ENCODE results near the gene EDC4. TPM values are rescaled to one million over a fixed set of nuclear protein-coding genes. Genes with fewer than 3 reads are reported as not detected.

The EDC4 gene
- total RNA-seq, 1 experiment from 2014 or later: 100 TPM

DNA sequence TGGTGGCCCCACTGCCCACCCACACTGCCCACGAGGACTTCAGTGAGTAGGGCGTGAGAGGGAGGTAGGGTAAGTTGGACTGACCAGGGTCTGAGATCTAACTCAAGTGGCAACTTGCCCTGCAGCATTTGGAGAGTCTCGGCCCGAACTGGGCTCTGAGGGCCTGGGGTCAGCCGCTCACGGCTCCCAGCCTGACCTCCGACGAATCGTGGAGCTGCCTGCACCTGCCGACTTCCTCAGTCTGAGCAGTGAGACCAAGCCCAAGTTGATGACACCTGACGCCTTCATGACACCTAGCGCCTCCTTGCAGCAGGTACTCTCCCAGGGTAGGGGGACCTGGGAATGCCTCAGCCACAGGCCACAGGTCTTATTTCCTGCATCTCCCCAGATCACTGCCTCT, 6.6 kb downstream of the EDC4 start:
- Histone ChIP-seq H3K9me2 (ENCODE audit: insufficient read depth) (no peaks in the 10 kb centered on the region), H3K4me3 (replicated peaks in 1 of 2; ENCODE audit: low read depth in 1 of 2, low read length in 2 of 2) (no peak overlapping the region), H4K20me1 (ENCODE audit: insufficient read depth) (peaks cover 3% of the 10 kb centered on the region; the same call in 1 of the 2 replicates), H2AFZ (ENCODE audit: low read depth, low read length, poor library complexity, severe bottlenecking) (no peak overlapping the region), H3K4me2 (ENCODE audit: low read length) (no peak overlapping the region), H3K79me2 (ENCODE audit: insufficient read depth, low read length) (peaks cover 23% of the 10 kb centered on the region), H3K4me1 (ENCODE audit: control insufficient read depth in 1 of 2, insufficient read depth in 2 of 2, low read length in 2 of 2) (peaks cover 1 to 3% of the 10 kb centered on the region in 2 experiments), H3K36me3 (ENCODE audit: control insufficient read depth in 1 of 2, insufficient read depth in 2 of 2, low read length in 2 of 2) (peaks cover 46 to 71% of the 10 kb centered on the region in 2 experiments; a peak in 3 of 4 replicates), H3K27me3 (ENCODE audit: insufficient read depth, low read length) (no peaks in the 10 kb centered on the region), H3K9ac (ENCODE audit: low read length) (no peak overlapping the region), H3K9me3 (ENCODE audit: control insufficient read depth in 1 of 2, insufficient read depth in 1 of 2, low read depth in 1 of 2, low read length in 2 of 2) (no peaks in the 10 kb centered on the region), H3K27ac (ENCODE audit: low read depth, low read length) (no peak overlapping the region)
- CTCF ChIA-PET: no interaction called here
- TF ChIP-seq SRF (IDR thresholded peaks at IDR 0.05; ENCODE audit: low read depth) (no peak), ZFX (IDR thresholded peaks at IDR 0.05) (no peak), EZH2phosphoT487 (IDR thresholded peaks at IDR 0.05; ENCODE audit: borderline replicate concordance) (no peak), EGR1 (IDR thresholded peaks at IDR 0.05; ENCODE audit: low read depth) (no peak), SIN3A (IDR thresholded peaks at IDR 0.05; ENCODE audit: low read depth) (no peak), SP1 (IDR thresholded peaks at IDR 0.05; ENCODE audit: low read depth) (no peak), ELF1 (IDR thresholded peaks at IDR 0.05; ENCODE audit: borderline replicate concordance, low read depth) (no peak), CBX3 (IDR thresholded peaks at IDR 0.05; ENCODE audit: low read depth) (no peak), YY1 (IDR thresholded peaks at IDR 0.05; ENCODE audit: extremely low read depth, insufficient replicate concordance, low read depth, low read length) (no peak), CEBPB (IDR thresholded peaks at IDR 0.05; ENCODE audit: low read depth) (no peak), JUND (IDR thresholded peaks at IDR 0.05) (no peak), POLR2AphosphoS5 (IDR thresholded peaks at IDR 0.05; ENCODE audit: low read depth, low read length) (no peak), POLR2A (IDR thresholded peaks at IDR 0.05; ENCODE audit: borderline replicate concordance, extremely low read depth, insufficient read depth, insufficient read length) (no peak), FOSL1 (IDR thresholded peaks at IDR 0.05; ENCODE audit: low read depth) (no peak), EZH2 (IDR thresholded peaks at IDR 0.05) (no peak), TCF7L2 (IDR thresholded peaks at IDR 0.05; ENCODE audit: borderline replicate concordance, extremely low read depth, insufficient read depth, insufficient read length) (no peak), ZNF274 (IDR thresholded peaks at IDR 0.05; ENCODE audit: low read depth, low read length) (no peak)
- TF ChIP-seq, protein P1, sequence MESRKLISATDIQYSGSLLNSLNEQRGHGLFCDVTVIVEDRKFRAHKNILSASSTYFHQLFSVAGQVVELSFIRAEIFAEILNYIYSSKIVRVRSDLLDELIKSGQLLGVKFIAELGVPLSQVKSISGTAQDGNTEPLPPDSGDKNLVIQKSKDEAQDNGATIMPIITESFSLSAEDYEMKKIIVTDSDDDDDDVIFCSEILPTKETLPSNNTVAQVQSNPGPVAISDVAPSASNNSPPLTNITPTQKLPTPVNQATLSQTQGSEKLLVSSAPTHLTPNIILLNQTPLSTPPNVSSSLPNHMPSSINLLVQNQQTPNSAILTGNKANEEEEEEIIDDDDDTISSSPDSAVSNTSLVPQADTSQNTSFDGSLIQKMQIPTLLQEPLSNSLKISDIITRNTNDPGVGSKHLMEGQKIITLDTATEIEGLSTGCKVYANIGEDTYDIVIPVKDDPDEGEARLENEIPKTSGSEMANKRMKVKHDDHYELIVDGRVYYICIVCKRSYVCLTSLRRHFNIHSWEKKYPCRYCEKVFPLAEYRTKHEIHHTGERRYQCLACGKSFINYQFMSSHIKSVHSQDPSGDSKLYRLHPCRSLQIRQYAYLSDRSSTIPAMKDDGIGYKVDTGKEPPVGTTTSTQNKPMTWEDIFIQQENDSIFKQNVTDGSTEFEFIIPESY (IDR thresholded peaks at IDR 0.05; ENCODE audit: extremely low read depth, insufficient replicate concordance, low read length): no peak
- TF ChIP-seq, protein P2, sequence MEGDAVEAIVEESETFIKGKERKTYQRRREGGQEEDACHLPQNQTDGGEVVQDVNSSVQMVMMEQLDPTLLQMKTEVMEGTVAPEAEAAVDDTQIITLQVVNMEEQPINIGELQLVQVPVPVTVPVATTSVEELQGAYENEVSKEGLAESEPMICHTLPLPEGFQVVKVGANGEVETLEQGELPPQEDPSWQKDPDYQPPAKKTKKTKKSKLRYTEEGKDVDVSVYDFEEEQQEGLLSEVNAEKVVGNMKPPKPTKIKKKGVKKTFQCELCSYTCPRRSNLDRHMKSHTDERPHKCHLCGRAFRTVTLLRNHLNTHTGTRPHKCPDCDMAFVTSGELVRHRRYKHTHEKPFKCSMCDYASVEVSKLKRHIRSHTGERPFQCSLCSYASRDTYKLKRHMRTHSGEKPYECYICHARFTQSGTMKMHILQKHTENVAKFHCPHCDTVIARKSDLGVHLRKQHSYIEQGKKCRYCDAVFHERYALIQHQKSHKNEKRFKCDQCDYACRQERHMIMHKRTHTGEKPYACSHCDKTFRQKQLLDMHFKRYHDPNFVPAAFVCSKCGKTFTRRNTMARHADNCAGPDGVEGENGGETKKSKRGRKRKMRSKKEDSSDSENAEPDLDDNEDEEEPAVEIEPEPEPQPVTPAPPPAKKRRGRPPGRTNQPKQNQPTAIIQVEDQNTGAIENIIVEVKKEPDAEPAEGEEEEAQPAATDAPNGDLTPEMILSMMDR (IDR thresholded peaks at IDR 0.05 in 2 of 3, conservative IDR thresholded peaks at IDR 0.05 in 1 of 3; ENCODE audit: borderline replicate concordance in 1 of 3, insufficient read depth in 1 of 3, low read depth in 2 of 3, low read length in 2 of 3): no peak
- no TSS peak for BruUV-seq (replicated peaks)
- intact Hi-C loops (cut with micrococcal nuclease): no loop called here
- ATAC-seq (no peak), DNase-seq (ENCODE audit: low read depth, low spot score) (no peak)
- POLR2A ChIA-PET: no interaction called here
- RAD21 ChIA-PET (ENCODE audit: low non-redundant PET in 1 of 2, low total read pairs in 2 of 2, uncharacterized antibody in 2 of 2, unreplicated experiment in 2 of 2): interaction anchor here in 1 of 2 experiments (0.6 kb wide), 1 partner anchor 59 kb away, joined by 4 read pairs; no protein-coding TSS in a partner anchor
